ENCODE results near the gene RTL5. TPM values are rescaled to one million over a fixed set of nuclear protein-coding genes. Genes with fewer than 3 reads are reported as not detected.

RTL5 gene
- total RNA-seq, 1 experiment from 2014 or later: 8.4 TPM

- Histone ChIP-seq H3K27me3 (replicated peaks; ENCODE audit: insufficient read depth, low read depth, low read length, poor library complexity) (peaks cover 1% of the 10 kb centered on the region), H3K4me3 (ENCODE audit: low read depth, low read length, poor library complexity, severe bottlenecking) (no peak overlapping the region), H3K9me3 (ENCODE audit: low read depth, low read length, poor library complexity, severe bottlenecking) (no peaks in the 10 kb centered on the region), H3K27ac (ENCODE audit: low read depth, low read length, poor library complexity, severe bottlenecking) (no peak overlapping the region), H3K4me1 (ENCODE audit: insufficient read depth, low read length, poor library complexity, severe bottlenecking) (no peaks in the 10 kb centered on the region), H3K36me3 (ENCODE audit: insufficient read depth, low read length, poor library complexity, severe bottlenecking) (no peaks in the 10 kb centered on the region)
- CTCF ChIA-PET: no interaction called here
- intact Hi-C loops (cut with micrococcal nuclease; ENCODE audit: unreplicated experiment): no loop called here
- POLR2A ChIA-PET (ENCODE audit: low non-redundant PET): no interaction called here
- BruUV-seq (replicated peaks): no TSS peak
- TF ChIP-seq CTCF (conservative IDR thresholded peaks at IDR 0.05; ENCODE audit: low read depth, low read length) (no peak), EZH2 (IDR thresholded peaks at IDR 0.05; ENCODE audit: borderline replicate concordance, low read depth, low read length, poor library complexity, severe bottlenecking) (no peak)
- no peak for DNase-seq (ENCODE audit: low spot score)
These were observed 23.7 kb downstream of the RTL5 start for GRCh38 chrX:72107841-72108595.

GRCh38 chrX:72107320-72107719, 24.4 kb downstream of the RTL5 start:
- no TSS peak for BruUV-seq (replicated peaks)
- no peaks in the 10 kb centered on the region for H3K9me3 ChIP-seq (ENCODE audit: low read depth, low read length, poor library complexity, severe bottlenecking)
- no peaks in the 10 kb centered on the region for H3K4me1 ChIP-seq (ENCODE audit: insufficient read depth, low read length, poor library complexity, severe bottlenecking)
- no peak for TF ChIP-seq EZH2 (IDR thresholded peaks at IDR 0.05; ENCODE audit: borderline replicate concordance, low read depth, low read length, poor library complexity, severe bottlenecking)
- no peak for TF ChIP-seq CTCF (conservative IDR thresholded peaks at IDR 0.05; ENCODE audit: low read depth, low read length)
- no peak overlapping the region for H3K27ac ChIP-seq (ENCODE audit: low read depth, low read length, poor library complexity, severe bottlenecking)
- ChIA-PET CTCF (no interaction called here), POLR2A (ENCODE audit: low non-redundant PET) (no interaction called here)
- DNase-seq (ENCODE audit: low spot score): peak; percentile 30
- intact Hi-C loops (cut with micrococcal nuclease; ENCODE audit: unreplicated experiment): no loop called here
- peaks cover 4% of the 10 kb centered on the region for H3K27me3 ChIP-seq (replicated peaks; ENCODE audit: insufficient read depth, low read depth, low read length, poor library complexity)
- H3K4me3 ChIP-seq (ENCODE audit: low read depth, low read length, poor library complexity, severe bottlenecking): no peak overlapping the region
- H3K36me3 ChIP-seq (ENCODE audit: insufficient read depth, low read length, poor library complexity, severe bottlenecking): no peaks in the 10 kb centered on the region

GRCh38 chrX:72105436-72105835, 26.3 kb downstream of the RTL5 start:
- H3K27ac ChIP-seq (ENCODE audit: low read depth, low read length, poor library complexity, severe bottlenecking): no peak overlapping the region
- H3K36me3 ChIP-seq (ENCODE audit: insufficient read depth, low read length, poor library complexity, severe bottlenecking): no peaks in the 10 kb centered on the region
- no peaks in the 10 kb centered on the region for H3K4me1 ChIP-seq (ENCODE audit: insufficient read depth, low read length, poor library complexity, severe bottlenecking)
- CTCF ChIA-PET: no interaction called here
- no peaks in the 10 kb centered on the region for H3K9me3 ChIP-seq (ENCODE audit: low read depth, low read length, poor library complexity, severe bottlenecking)
- intact Hi-C loops (cut with micrococcal nuclease; ENCODE audit: unreplicated experiment): no loop called here
- no peak for TF ChIP-seq CTCF (conservative IDR thresholded peaks at IDR 0.05; ENCODE audit: low read depth, low read length)
- TF ChIP-seq EZH2 (IDR thresholded peaks at IDR 0.05; ENCODE audit: borderline replicate concordance, low read depth, low read length, poor library complexity, severe bottlenecking): no peak
- no peak for DNase-seq (ENCODE audit: low spot score)
- no TSS peak for BruUV-seq (replicated peaks)
- no peak overlapping the region for H3K4me3 ChIP-seq (ENCODE audit: low read depth, low read length, poor library complexity, severe bottlenecking)
- POLR2A ChIA-PET (ENCODE audit: low non-redundant PET): no interaction called here
- H3K27me3 ChIP-seq (replicated peaks; ENCODE audit: insufficient read depth, low read depth, low read length, poor library complexity): peaks cover 4% of the 10 kb centered on the region

All from A673 (cell line).